Panc1 (cell line): Measurements from ENCODE around the gene TAL1.

Experiments used
- POLR2AphosphoS5 ChIP-seq: IDR thresholded peaks from 2 replicates; pipeline ENCODE4 v1.6.1; 2012; ENCODE audit warnings: mild to moderate bottlenecking, low read depth, low read length, moderate library complexity
- SIN3A ChIP-seq: IDR thresholded peaks from 2 replicates; pipeline ENCODE4 v1.6.1; 2012; ENCODE audit warnings: low read depth, mild to moderate bottlenecking, low read length, moderate library complexity, borderline replicate concordance; ENCODE audit not compliant: insufficient read depth
- TF ChIP-seq, protein P1 (sequence below): fragments of 450-650 bp; IDR thresholded peaks from 2 replicates; pipeline ENCODE4 v1.5.1; 2017; ENCODE audit warnings: mild to moderate bottlenecking

- TF ChIP-seq, protein P1, sequence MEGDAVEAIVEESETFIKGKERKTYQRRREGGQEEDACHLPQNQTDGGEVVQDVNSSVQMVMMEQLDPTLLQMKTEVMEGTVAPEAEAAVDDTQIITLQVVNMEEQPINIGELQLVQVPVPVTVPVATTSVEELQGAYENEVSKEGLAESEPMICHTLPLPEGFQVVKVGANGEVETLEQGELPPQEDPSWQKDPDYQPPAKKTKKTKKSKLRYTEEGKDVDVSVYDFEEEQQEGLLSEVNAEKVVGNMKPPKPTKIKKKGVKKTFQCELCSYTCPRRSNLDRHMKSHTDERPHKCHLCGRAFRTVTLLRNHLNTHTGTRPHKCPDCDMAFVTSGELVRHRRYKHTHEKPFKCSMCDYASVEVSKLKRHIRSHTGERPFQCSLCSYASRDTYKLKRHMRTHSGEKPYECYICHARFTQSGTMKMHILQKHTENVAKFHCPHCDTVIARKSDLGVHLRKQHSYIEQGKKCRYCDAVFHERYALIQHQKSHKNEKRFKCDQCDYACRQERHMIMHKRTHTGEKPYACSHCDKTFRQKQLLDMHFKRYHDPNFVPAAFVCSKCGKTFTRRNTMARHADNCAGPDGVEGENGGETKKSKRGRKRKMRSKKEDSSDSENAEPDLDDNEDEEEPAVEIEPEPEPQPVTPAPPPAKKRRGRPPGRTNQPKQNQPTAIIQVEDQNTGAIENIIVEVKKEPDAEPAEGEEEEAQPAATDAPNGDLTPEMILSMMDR = no peak
- TF ChIP-seq POLR2AphosphoS5 (no peak), SIN3A (no peak)
Measured at GRCh38 chr1:47216278-47217059, 15.6 kb downstream of the TAL1 start.
